GM19023 (cell line): ENCODE data around the gene RER1.

Source experiments
- ATAC-seq: cut with Tn5 transposase; IDR thresholded peaks from one replicate; pipeline ENCODE4 v1.9.1; 2021; ENCODE audit warnings: mild to moderate bottlenecking, moderate library complexity; ENCODE audit not compliant: unreplicated experiment

Gene RER1

DNA sequence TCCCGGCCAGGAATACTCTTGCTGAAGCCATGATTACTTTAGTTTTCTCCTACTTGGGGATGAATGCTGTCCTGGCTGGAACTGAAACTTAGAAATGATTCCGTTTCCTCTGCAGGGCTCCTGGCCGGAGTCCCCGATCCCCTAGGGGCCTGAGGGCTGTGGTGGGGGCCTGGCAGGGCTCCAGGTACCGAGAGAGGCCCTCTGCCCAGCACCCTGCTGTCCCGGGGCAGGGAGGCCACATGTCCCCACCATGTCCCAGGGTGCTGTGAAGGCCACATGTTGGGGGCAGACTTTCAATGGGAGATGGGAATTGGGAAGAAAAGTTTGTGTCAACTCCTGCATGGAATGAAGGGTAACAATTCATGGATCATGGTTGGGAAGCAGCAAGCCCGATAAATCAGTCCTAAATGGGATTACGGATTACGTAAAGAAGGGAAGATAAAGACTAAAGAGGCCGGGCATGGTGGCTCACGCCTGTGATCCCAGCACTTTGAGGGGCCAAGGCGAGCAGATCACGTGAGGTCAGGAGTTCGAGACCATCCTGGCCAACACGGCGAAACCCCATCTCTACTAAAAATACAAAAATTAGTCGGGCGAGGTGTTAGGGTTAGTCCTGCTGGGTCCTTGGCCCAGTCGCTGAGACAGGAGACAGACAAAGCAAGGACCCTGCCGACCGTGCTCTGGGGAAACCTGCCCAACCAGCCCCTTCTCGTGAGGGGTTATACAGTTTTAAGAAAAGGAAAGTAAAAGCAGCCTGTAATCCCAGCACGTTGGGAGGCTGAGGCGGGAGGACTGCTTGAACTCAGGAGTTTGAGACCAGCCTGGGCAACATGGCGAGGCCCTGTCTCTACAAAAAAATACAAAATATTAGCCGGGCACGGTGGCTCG, 37.8 kb upstream of the RER1 start:
- no peak for ATAC-seq

DNA sequence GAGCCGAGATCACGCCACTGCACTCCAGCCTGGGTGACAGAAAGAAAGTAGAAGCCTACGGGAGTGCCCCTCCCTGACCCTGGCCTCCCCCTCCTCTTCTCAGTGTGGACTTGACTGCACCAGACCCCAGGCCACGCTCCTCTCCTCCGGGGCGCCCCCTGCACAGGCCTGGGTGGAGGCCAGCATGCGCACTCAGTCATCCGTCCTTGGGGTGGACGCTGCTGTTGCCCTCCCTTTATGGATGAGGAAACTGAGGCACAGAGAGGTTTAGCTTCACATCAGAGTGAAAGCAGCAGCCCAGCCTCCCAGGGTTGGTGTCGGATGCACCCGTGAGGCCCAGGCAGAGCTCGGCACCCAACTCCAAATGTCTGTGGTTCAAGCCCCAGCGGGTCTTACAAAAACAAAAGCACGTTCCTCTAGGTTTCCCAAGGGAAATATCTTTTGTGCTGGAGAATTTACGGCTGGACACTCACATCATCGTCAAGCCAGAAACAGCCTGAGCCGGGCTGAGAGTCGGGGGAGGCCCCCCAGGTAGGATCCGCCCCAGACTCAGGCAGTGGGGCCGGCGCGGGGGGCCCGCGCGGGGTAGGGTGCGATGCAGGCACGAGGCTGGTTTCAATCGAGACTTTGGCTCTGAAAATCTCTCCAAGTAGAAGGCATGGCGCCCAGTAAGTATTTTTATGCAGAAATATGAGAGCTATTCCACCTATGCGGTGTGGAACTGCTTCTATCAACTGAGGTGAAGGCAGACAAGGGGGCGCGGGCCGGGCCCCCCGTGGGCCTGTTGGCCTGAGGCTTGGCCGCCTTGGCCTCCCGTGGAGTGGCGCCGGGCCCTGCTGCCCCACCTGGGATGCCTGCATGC, 36.9 kb upstream of the RER1 start:
- no peak for ATAC-seq

DNA sequence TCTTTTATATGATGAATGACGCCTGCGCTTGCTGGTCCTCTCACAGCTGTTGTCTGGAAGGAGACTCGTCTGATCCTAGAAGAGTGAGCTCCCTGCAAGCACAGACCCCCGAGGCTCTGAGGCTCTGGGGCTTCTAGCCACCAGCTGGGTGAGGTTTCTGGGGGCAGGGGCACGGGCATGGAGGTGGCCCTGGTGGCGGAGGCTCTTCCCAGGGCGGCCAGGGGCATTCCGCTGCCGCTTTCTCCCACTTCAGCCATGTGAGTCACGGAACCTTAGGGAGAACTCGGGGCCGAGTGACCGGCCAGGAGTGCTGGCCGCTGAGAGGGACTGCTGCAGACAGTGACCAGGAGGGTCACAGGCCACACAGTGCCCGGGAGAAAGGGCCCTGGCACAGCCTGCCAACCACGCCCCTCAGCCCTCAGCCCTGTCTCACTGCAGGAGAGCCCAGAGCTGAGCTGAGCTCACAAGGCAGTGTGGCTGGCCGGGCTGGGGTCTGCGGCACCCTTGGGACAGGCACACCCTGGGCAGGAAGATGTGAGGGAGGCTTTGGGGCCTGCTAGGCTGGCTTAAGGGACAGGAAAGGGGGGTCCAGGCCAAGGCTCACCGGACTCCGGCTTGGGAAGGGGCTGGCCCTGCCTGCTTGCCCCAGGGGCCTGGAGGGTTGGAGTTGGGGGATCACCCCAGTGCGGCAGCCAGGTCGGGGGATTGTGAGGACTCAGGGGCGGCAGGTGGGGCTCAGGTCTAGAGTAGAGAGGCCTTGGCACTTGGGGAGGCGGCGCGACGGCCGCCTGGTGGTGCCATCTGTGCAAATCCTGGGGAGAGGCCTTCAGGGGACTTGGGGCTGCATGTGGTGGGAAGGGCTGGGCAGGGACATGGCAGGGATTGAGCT, 36.0 kb upstream of the RER1 start:
- no peak for ATAC-seq

DNA sequence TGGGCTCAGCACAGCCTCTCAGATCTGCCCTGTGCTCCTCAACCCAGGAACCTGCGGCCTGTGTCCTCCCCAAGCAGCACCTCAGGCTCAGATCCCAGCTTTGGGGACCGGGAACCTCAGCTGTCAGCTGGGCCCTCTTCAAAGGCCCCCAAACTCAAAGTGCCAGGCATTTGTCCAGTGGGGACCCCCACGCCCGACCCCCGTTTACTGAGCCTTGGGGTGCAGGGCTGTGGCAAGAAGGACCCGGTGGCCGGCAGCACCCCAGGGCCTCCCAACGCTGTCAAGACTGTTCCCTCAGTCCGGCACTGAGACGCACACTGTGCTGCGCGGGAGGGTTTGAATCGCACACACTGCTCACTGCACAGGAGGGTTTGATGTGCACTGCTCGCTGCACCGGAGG, 35.2 kb upstream of the RER1 start:
- ATAC-seq, result no peak

DNA sequence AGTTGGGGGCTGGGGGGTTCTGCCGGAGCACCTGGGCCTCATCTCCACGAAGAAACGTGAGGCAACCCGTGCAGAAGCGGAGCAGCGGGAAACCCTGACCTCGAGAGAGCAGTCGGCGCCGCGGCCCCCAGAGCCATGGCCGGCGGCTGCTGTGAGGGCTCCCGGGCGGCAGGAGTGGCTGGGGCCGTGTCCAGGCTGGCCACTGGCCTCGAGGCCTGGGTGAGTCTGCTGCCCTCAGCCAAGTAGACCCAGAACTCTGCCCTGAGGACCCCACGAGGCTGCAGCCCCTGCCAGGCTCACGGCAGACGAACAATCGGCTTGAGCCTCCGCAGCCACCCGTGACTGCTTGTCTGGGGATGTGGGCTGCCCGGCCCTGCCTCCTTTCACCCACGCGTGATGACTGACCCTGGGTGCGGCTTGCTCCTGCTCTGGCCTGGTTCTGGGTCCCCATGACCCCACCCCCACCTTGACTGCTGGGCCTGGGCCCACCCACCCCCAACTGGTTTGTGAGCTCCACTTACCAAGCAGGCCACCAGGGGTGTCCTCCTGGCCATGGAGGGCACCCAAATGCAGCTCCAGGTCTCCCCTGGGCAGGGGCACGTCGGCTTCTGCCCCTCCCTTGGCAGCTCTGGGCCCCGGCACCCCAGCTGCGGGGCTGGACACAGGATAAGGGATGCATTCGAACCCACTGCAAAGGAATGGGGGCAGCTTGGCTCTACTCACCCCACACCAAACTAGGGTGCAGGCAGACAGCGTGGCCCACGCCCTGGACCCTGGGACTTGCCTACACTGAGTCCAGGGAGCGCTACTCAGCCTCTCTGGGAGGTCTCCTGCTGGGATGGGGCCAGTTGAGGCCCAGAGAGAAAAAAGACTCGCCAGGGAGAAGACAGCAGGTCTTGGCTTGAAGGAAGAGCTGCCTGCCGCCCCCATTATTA, 34.5 kb upstream of the RER1 start:
- ATAC-seq, result no peak

DNA sequence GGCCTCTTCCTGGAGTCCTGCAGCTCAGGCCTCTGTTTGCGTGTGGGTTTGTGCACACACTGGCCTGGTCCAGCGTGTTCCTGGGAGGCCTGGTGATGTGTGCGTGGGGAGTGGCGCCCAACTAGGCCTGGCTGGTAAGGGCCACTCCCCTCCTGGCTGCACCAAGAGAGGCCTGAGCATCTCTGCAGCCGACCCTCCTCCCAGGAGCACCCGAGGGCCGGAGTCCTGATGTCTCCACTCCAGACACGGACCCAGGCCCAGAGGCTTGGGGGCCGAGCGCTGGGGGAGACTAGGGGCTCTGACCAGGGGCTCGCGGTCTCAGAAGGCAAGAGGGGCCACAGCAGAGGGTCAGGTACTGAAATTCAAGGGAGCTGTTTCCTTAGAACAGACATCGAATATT, 33.6 kb upstream of the RER1 start:
- no peak for ATAC-seq

DNA sequence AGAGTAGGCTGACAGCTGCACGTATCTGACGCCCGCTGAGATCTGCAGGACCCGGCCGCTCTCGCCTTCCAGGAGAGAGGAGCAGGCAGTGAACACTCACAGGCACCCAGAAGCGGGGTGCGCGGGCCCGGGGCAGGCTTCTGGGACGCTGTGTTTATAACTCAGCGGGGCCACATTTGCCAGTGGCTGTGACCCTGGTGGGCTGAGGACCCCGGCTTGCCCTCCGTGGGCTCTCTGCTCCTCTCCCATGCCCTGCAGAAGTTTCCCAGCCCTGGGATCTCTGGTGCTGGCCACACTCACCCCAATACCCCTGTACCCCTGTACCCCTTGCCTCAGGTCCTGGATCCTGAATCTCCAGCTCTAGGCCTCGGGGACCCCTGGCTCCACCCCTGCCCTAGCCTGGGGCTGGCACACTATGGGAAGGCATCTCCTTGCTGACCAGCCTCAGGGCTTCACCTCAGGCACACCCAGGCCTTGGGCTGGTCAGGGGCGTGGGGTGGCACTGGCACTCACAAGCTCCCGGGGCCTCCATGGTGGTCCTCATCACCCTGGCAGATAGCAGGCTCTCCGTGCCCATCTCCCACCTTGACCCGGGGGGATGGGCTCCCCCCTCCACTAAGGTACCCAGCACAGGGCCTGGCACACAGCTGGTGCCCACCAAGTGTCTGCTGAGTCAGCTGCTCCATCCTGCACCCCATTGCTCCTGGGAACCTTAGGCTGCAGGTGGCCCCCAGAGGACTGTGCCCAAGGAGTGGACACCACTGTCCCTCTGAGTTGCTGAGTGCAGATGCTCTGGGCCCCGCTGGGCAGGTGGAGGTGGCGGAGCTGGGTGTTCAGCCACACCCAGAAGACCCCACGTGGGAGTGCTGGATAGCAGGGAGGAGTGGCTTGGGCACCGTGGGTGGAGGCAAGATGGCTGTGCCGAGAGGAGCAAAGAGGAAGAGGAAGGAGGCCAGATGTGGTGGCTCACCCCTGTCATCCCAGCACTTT, 32.7 kb upstream of the RER1 start:
- no peak for ATAC-seq

DNA sequence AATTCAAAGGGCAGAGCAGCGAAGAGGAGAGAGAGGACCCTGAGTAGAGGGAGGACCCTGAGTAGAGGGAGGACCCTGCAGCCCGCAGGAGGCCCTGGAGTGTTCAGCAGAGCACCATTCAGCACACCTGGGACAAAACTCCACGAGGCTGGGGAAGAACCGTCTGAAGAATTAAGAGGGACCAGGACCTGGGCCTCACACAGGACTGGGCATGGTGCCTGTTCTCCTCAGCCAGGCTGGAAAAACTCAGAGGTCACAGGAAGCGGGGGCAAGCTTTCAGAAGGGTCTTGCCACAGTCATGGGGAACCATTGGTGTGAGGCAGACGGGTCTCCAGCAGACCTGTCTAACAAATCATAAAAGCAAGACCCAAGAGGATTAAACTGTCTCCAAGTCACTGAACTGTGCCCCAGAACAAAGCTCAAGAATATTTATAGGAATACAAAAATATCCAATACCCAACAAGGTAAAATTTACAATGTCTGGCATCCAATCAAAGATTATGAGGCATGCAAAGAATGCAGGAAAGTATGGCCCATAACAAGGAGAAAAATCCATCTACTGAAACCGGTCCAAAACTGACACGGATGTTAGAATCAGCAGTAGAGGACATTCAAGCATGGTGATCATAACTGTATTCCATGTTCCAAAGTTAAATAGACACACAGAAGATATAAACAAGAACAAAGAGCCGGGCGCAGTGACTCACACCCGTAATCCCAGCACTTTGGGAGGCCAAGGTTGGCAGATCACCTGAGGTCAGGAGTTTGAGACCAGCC, 30.9 kb upstream of the RER1 start:
- ATAC-seq, result no peak

DNA sequence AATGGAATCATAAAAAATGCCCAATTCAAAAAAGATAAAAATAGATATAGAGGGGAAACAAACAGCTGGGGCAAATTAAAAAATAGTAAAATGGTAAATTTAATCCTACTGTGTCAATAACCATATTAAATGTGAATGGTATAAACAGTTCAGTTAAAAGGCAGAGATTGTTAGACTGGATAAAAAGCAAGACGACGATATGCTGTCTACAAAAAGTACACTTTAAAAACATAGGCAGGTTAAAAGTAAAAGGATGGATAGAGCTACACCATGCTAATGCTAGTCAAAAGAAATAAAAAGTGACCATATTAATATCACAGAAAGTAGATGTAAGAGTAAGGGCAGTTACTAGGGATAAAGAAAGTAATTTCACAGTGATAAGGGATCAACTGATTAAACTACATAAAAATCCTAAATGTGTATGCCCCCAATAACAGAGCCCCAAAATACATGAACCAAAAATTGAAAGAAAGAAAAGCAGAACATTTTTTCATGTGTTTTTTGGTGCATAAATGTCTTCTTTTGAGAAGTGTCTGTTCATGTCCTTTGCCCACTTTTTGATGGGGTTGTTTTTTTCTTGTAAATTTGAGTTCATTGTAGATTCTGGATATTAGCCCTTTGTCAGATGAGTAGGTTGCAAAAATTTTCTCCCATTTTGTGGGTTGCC, 27.7 kb upstream of the RER1 start:
- no peak for ATAC-seq

DNA sequence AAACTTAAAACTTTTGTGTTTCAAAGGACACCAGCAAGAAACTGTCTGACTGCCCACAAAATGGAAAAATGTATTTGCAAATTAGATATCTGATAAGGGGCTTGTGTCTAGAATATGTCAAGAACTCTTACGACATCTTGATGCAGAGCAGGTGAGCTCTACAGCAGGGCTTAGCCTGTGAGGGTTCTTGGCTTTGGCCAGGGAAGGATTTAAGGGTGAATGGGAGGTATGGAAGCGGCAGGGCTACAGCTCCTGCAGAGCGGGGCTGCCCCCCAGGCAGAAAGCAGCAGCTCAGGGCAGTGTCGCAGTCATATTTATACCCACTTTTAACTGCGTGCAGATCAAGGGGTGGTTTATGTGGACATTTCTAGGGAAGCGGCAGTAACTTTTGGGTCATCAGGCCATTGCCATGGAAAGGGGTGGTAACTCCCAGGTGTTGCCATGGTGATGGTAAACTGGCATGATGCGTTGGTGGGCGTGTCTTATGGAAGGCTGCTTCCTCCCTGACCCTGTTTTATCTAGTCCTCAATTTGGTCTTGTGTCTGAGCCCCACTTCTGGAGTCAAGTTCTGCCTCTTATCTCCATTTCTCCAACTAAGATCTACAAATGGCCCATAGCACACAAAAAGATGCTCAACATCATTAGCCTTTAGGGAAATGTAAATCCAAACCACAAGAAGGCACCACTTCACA, 23.4 kb upstream of the RER1 start:
- ATAC-seq, result no peak

DNA sequence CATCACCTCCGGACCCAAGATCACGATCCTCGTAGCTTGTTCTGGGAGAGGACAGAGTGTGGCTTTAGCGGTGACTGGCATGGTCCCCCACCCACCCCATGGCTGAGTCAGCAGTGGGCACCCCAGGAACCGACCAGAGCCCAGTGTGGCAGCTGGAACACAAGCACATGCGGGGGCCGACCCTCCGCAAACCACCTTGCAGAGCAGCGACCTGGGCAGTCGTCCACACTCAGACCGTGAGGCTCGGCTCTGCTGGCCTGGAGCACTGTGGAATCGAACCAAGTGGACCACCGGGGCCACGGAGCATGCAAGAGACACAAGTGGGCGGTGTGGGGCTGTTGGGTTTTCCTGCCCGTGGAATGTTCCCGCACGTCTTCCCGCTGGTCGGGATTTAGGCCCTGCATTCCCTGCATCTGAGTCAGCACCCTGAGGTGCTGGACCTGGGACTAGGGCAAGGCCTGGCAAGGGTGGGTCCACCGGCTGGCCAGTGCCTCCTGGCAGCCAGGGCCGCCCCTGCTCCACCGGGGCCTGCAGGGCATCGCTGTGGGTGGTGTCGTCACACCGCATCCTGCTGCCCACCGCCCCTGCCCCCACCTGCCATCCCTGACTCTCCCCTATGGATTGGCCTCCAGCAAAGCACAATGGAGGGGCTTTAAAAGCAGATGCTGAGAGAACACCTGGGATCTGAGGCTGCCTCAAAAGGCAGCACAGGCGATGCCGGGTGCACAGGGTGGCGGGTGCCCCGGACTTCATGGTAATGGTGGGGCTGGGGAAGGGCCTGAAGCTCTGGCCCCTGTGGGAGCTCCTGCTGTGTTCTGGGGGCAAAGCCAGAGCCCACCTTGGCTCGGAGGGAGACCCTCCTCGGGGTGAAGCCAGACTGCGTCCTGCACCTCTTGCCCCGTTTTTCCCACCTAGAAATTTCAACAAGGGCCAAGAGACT, 18.8 kb upstream of the RER1 start:
- ATAC-seq, result no peak

DNA sequence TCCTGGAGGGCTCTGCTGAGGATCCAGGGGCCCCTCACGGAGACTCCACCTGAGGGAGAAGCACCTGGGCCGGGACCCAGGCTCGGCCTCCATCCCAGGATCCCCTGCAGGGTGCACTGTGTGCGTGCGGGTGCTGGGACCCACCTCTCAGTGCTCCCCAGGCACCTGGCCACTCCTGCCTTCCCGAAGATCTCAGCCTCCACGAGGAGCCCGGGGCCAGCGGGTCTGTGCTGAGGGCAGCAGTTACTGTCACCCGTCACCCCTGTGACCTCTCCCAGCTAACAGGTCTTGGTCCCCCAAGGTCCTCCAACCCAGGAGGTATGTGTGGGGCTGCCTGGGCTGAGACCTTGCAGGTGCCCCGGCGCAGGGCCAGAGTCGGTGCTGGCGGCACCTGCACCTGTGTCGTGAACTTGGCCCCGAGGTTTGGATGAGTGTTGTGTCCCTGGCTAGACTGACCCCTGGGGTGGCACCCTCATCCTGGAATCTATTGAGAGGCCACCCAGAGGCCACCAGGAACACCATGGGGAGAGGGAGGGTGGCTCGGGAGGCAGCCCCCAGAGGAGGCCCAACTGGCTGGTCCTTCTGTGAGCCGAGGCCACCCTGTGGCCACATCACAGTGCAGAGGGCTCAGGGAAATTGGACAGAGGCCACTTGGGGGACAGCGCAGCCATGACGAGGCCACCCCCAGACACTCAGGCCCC, 17.9 kb upstream of the RER1 start:
- no peak for ATAC-seq

DNA sequence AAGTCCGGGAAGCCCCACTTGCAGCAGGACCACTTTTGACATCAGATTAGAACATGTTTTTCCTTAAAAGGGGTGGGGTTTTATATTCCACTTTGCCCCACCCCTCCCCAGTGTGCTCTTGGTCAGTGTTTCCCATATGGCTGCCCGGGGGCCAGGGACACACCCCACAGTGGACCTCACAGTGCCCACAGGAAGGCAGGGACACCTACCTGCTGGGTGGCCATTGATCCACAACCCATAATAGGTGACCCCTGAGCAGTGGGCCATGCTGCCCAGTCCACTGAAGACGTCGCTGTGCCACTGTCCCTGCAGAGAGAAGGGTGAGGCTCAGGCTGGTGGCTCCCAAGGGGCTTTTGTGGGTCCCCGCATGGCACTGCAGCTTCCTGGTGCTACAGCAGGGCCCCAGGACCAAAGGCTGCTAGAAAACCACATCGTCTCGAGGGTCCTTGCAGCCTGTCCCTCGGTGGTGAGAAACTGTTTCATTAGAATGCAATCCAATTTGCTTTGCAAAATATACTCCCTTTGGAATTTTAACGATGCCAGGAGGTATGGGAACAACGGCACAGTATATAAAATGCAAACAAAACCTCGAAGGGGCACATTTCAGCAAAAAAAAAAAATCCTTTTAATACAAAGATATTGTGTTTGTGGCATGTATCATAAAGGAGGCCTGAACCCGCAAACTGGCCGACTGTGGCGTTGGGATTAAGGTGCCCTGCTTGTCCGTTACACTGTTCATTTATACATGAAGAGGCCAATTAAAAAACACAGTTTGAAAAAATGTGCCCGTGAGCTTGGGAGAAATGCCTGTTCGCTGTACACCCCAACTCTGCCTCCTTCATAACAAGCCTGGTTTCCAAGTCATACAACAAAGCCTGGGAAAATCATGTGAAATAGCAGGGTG, 17.1 kb upstream of the RER1 start:
- no peak for ATAC-seq

DNA sequence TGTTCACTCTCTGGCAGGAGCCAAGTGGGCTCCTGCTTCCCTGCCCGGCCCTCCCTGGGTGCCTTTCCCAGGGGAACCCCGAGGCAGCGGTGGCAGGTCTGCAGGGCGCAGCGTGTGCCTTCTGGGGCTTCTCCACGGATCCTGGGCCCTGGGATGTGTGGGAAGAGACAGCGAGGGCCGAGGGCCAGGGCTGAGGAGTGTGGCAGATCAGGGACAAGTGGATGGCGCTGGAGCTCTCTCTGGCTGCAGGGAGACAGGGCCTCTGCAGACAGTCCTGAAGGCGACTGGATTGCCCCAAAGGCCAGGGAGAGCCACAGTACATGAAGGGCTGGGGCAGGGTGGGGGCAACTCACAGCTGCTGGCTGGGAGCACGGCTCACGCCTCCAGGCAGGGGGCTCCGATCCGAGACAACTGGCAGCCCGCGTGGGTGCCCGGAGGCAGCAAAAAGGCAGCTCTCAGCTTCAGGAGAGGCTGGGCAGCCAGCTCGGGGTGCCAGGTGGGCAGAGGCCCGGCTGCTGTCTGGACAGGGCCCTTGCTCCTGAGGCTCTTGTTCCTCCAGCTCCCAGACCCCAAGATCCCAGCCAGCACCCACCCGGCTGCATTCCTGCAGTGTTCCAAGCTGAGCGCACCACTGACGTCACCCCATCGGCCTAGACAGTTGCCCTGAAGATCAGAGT, 16.3 kb upstream of the RER1 start:
- no peak for ATAC-seq
